BLaER1 (cell line): ENCODE results near the gene TP53I3.

Experiments
- H3K27ac ChIP-seq: shearing (Covaris generic); formaldehyde crosslinking; 2 replicates; pipeline ENCODE4 v1.8.1; 2022
- H3K27me3 ChIP-seq: shearing (Covaris generic); formaldehyde crosslinking; 2 replicates; pipeline ENCODE4 v1.8.1; 2022
- H3K36me3 ChIP-seq: shearing (Covaris generic); formaldehyde crosslinking; 2 replicates; pipeline ENCODE4 v1.8.1; 2022
- H3K4me1 ChIP-seq: shearing (Covaris generic); formaldehyde crosslinking; 2 replicates; pipeline ENCODE4 v1.8.1; 2022
- H3K4me2 ChIP-seq: shearing (Covaris generic); formaldehyde crosslinking; 2 replicates; pipeline ENCODE4 v1.8.1; 2022
- H3K4me3 ChIP-seq: shearing (Covaris generic); formaldehyde crosslinking; 2 replicates; pipeline ENCODE4 v1.8.1; 2022
- H3K9ac ChIP-seq: shearing (Covaris generic); formaldehyde crosslinking; 2 replicates; pipeline ENCODE4 v1.8.1; 2022
- H3K9me3 ChIP-seq: shearing (Covaris generic); formaldehyde crosslinking; 2 replicates; pipeline ENCODE4 v1.8.1; 2022
- H4K20me1 ChIP-seq: shearing (Covaris generic); formaldehyde crosslinking; 2 replicates; pipeline ENCODE4 v1.8.1; 2022
- Cebpa-rat ChIP-seq: shearing (Covaris generic); IDR thresholded peaks from 2 replicates; pipeline ENCODE4 v1.8.1; 2022

TP53I3 gene

DNA sequence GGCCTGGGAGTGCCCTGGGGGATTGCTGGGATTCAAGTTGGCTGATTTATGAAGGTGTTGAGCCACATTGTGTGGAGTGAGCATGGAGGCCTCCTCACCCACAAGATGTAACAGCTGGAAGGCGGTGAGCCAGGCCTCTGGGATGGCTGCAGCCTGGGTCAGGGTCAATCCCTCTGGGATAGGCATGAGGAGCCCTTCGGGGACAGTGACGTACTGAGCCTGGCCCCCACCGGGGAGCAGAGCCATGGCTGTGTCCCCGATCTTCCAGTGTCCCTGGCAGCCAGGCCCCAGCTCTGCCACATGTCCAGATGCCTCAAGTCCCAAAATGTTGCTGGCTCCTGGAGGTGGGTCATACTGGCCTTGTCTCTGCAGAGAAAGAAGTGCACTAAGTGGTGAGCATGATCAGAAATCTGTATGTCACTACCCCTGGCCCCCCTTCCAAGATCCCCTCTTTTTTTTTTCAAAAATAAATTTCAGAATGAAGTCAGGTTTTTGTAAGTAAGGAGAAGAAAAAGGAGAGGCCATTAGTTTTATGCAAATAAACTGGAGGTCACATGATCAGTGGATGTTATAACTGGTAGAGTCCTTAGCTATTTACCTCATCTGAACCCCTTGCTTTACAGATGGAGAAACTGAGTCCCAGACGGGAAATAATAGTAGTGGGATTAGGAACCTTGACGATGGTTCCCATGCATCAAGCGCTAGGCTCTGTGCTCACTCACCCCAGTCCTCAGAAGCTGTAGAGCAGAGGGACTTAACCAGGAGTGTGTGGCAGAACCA is 1.7 kb downstream of the TP53I3 start:
- Histone ChIP-seq H3K9ac (no peak overlapping the region), H4K20me1 (no peaks in the 10 kb centered on the region), H3K4me3 (no peak overlapping the region; the same call in 1 of the 2 replicates), H3K27ac (peak overlapping the region; percentile 69; the same call in 1 of the 2 replicates), H3K9me3 (no peaks in the 10 kb centered on the region), H3K36me3 (peaks cover 40% of the 10 kb centered on the region), H3K4me1 (peaks cover 26% of the 10 kb centered on the region), H3K4me2 (peak overlapping the region; percentile 92), H3K27me3 (no peaks in the 10 kb centered on the region)
- no peak for TF ChIP-seq Cebpa-rat

DNA sequence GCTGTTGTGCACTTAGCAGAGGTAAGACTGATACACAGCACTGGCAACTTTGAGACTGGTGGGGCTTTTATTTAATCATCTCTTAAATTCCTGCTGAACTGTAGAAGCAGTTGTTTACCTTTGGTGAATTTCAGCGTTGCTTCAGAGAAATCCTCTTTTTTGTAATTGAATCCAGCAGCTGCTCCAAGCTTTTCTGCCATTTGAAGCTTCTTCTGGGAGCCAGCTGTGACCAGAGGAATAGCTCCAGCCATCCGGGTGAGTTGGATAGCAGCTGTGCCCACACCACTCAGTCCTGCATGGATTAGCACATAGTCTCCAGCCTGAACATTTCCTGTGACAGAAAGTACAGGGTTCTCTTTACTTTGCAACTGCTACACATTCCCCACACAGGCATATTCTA is 3.9 kb downstream of the TP53I3 start:
- no peak for TF ChIP-seq Cebpa-rat

GRCh38 chr2:24077879-24078278 is 6.8 kb downstream of the TP53I3 start:
- Histone ChIP-seq H3K27ac (peak overlapping the region; percentile 74; the same call in 1 of the 2 replicates), H3K4me3 (peak overlapping the region; percentile 84), H3K9me3 (no peaks in the 10 kb centered on the region), H3K4me1 (peaks cover 30% of the 10 kb centered on the region), H3K4me2 (peak overlapping the region; percentile 93), H3K9ac (peak overlapping the region; percentile 88), H4K20me1 (peaks cover 21% of the 10 kb centered on the region), H3K27me3 (no peaks in the 10 kb centered on the region), H3K36me3 (peaks cover 46% of the 10 kb centered on the region)
- TF ChIP-seq Cebpa-rat = no peak

More for the DNA sequence above, 3.9 kb downstream of the TP53I3 start:
- H3K9me3 ChIP-seq = no peaks in the 10 kb centered on the region
- no peak overlapping the region for H3K4me2 ChIP-seq
- H3K4me1 ChIP-seq = peaks cover 33% of the 10 kb centered on the region
- H3K4me3 ChIP-seq = no peak overlapping the region
- no peak overlapping the region for H3K27ac ChIP-seq
- H3K27me3 ChIP-seq = no peaks in the 10 kb centered on the region
- no peak overlapping the region for H3K9ac ChIP-seq
- no peaks in the 10 kb centered on the region for H4K20me1 ChIP-seq
- H3K36me3 ChIP-seq = peaks cover 36% of the 10 kb centered on the region

DNA sequence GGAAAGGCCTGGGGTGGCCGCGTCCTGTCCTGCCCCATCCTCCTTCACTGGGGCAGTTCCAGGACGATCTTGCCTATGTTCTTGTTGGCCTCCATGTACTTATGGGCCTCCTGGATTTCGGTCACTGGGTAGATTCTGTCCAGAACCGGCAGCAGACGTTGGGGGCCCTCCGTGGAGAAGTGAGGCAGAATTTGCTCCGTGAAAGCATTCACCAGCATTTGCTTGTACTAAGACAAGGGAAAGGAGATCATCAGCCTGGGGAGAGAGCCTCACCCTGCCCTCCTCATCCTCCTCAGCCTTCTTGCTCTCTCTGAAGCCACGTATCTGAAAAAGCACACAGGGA is 7.1 kb downstream of the TP53I3 start:
- no peak for TF ChIP-seq Cebpa-rat
- H3K4me2 ChIP-seq = peak overlapping the region; percentile 93
- H3K4me1 ChIP-seq = peaks cover 30% of the 10 kb centered on the region
- H3K36me3 ChIP-seq = peaks cover 46% of the 10 kb centered on the region
- peak overlapping the region; percentile 88 for H3K9ac ChIP-seq
- peaks cover 25% of the 10 kb centered on the region for H4K20me1 ChIP-seq
- peak overlapping the region; percentile 84 for H3K4me3 ChIP-seq
- H3K9me3 ChIP-seq = no peaks in the 10 kb centered on the region
- no peaks in the 10 kb centered on the region for H3K27me3 ChIP-seq
- peak overlapping the region; percentile 74 for H3K27ac ChIP-seq

GRCh38 chr2:24076849-24077534 is 7.6 kb downstream of the TP53I3 start:
- Histone ChIP-seq H3K27ac (peak overlapping the region; percentile 74), H3K4me3 (peak overlapping the region; percentile 84), H3K9me3 (no peaks in the 10 kb centered on the region), H3K4me2 (peak overlapping the region; percentile 93), H4K20me1 (peaks cover 29% of the 10 kb centered on the region), H3K9ac (peak overlapping the region; percentile 88), H3K36me3 (peaks cover 46% of the 10 kb centered on the region), H3K4me1 (peaks cover 30% of the 10 kb centered on the region), H3K27me3 (no peaks in the 10 kb centered on the region)
- TF ChIP-seq Cebpa-rat = no peak

DNA sequence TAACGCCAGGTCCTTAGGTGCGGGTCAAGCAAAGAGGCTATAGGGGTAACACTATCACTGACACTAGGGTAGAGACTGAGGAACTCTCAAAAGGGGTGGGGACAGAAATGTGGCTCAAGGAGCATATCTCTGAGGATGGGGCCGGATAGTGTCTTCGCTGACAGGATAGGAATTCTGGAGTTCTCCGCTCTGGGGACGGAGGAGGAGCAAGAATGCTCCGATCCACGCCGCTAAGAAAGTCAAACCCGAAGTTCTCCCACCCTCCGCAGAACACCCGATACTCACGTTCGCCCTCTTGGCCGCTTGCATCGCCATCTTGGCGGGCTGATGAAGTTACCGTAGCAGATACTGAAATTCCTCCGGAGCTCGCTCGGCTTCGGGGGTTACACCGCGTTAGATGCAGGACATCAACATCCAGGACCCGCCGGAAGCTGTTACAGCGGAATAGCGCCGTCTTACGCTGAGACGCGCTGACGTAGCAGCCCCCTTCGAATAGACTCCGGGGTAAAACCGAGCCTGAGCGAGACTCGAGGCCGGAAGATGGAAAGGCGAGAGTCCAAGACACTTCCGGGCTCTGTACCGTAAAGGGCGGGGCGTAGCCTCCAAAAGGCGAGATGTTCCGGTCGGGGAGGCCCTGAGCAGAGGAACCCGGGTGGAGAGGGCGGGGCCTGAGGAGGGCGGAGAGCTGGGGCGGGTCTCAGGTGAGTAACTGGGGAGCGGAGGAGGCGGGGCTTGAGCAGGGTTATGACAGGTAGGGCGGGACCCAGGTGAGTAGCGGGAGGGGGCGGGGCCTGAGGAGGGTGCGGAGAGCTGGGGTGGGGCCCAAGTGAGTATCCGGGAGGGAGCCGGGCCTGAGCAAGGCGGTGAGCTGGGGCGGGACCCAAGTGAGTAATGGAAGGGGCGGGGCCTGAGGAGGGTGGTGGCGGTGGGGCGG is 8.5 kb downstream of the TP53I3 start, which contains the start of gene SF3B6:
SF3B6 (minus strand) TSS at position 412 of the 934 bp plus-strand sequence; CDS start at position 315, 97 bp downstream.
- Histone ChIP-seq H3K27me3 (no peaks in the 10 kb centered on the region), H3K4me2 (peak within 1 kb of the TSS; percentile 93), H3K36me3 (peaks cover 46% of the 10 kb centered on the region), H3K27ac (peak within 1 kb of the TSS; percentile 84), H3K4me1 (peaks cover 30% of the 10 kb centered on the region), H4K20me1 (peaks cover 36% of the 10 kb centered on the region), H3K4me3 (peak within 1 kb of the TSS; percentile 84), H3K9ac (peak within 1 kb of the TSS; percentile 88), H3K9me3 (no peaks in the 10 kb centered on the region)
- no peak for TF ChIP-seq Cebpa-rat

- Histone ChIP-seq H4K20me1 (peaks cover 44% of the 10 kb centered on the region), H3K27me3 (no peaks in the 10 kb centered on the region), H3K27ac (no peak overlapping the region), H3K4me3 (peak overlapping the region; percentile 84), H3K4me1 (peaks cover 30% of the 10 kb centered on the region), H3K9ac (peak overlapping the region; percentile 88), H3K36me3 (peaks cover 47% of the 10 kb centered on the region), H3K9me3 (no peaks in the 10 kb centered on the region), H3K4me2 (peak overlapping the region; percentile 73)
- TF ChIP-seq Cebpa-rat = no peak
These were observed 9.4 kb downstream of the TP53I3 start for GRCh38 chr2:24075259-24075658.

- Histone ChIP-seq H3K36me3 (peaks cover 52% of the 10 kb centered on the region), H3K27me3 (no peaks in the 10 kb centered on the region), H3K27ac (no peak overlapping the region), H3K9me3 (no peaks in the 10 kb centered on the region), H3K4me3 (no peak overlapping the region), H3K4me1 (peaks cover 35% of the 10 kb centered on the region), H4K20me1 (peaks cover 57% of the 10 kb centered on the region), H3K9ac (no peak overlapping the region), H3K4me2 (no peak overlapping the region)
- no peak for TF ChIP-seq Cebpa-rat
These were observed 10.8 kb downstream of the TP53I3 start for GRCh38 chr2:24073816-24074215.

GRCh38 chr2:24072259-24072658 is 12.4 kb downstream of the TP53I3 start:
- no peak overlapping the region for H3K4me2 ChIP-seq
- peaks cover 19% of the 10 kb centered on the region for H3K4me1 ChIP-seq
- H4K20me1 ChIP-seq = peaks cover 62% of the 10 kb centered on the region
- no peak for TF ChIP-seq Cebpa-rat
- H3K27ac ChIP-seq = no peak overlapping the region
- H3K36me3 ChIP-seq = peaks cover 68% of the 10 kb centered on the region
- no peaks in the 10 kb centered on the region for H3K9me3 ChIP-seq
- no peaks in the 10 kb centered on the region for H3K27me3 ChIP-seq
- no peak overlapping the region for H3K4me3 ChIP-seq
- H3K9ac ChIP-seq = no peak overlapping the region
